Measurements from ENCODE around the gene EVPLL. TPM values are rescaled to one million over a fixed set of nuclear protein-coding genes. Genes with fewer than 3 reads are reported as not detected.

The EVPLL gene
- total RNA-seq, 1 experiment from 2014 or later, result not detected

GRCh38 chr17:18353541-18353940 is 24.0 kb upstream of the EVPLL start:
- H3K4me1 ChIP-seq (ENCODE audit: control insufficient read depth, insufficient read depth, low read length), result no peaks in the 10 kb centered on the region
- DNase-seq (ENCODE audit: low read depth, low spot score), result no peak
- POLR2A ChIA-PET, result no interaction called here
- no peak overlapping the region for H3K27ac ChIP-seq (ENCODE audit: low read length)
- no peak for ATAC-seq
- TF ChIP-seq, protein P1, sequence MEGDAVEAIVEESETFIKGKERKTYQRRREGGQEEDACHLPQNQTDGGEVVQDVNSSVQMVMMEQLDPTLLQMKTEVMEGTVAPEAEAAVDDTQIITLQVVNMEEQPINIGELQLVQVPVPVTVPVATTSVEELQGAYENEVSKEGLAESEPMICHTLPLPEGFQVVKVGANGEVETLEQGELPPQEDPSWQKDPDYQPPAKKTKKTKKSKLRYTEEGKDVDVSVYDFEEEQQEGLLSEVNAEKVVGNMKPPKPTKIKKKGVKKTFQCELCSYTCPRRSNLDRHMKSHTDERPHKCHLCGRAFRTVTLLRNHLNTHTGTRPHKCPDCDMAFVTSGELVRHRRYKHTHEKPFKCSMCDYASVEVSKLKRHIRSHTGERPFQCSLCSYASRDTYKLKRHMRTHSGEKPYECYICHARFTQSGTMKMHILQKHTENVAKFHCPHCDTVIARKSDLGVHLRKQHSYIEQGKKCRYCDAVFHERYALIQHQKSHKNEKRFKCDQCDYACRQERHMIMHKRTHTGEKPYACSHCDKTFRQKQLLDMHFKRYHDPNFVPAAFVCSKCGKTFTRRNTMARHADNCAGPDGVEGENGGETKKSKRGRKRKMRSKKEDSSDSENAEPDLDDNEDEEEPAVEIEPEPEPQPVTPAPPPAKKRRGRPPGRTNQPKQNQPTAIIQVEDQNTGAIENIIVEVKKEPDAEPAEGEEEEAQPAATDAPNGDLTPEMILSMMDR (IDR thresholded peaks at IDR 0.05), result no peak
- TF ChIP-seq TCF7L2 (IDR thresholded peaks at IDR 0.05; ENCODE audit: low read depth, low read length), result no peak
- TF ChIP-seq REST (IDR thresholded peaks at IDR 0.05; ENCODE audit: insufficient read depth in 1 of 2, low read depth in 2 of 2, low read length in 1 of 2), result no peak
- no peak for TF ChIP-seq POLR2AphosphoS5 (IDR thresholded peaks at IDR 0.05; ENCODE audit: low read depth, low read length)
- TF ChIP-seq SIN3A (IDR thresholded peaks at IDR 0.05; ENCODE audit: borderline replicate concordance, insufficient read depth, low read depth, low read length), result no peak
- in situ Hi-C loops (cut with HindIII; ENCODE audit: low pct_unique_long_range_greater_than_20kb, low sequenced_read_pairs), result no loop called here
- H3K36me3 ChIP-seq (ENCODE audit: control insufficient read depth, insufficient read depth, low read length), result no peaks in the 10 kb centered on the region; the same call in 1 of the 2 replicates
- intact Hi-C loops (cut with micrococcal nuclease; ENCODE audit: unreplicated experiment), result no loop called here
- no peaks in the 10 kb centered on the region for H3K27me3 ChIP-seq (ENCODE audit: control insufficient read depth, insufficient read depth, low read length)
- CTCF ChIA-PET, result no interaction called here
- H3K4me3 ChIP-seq (ENCODE audit: low read depth in 2 of 2, low read length in 2 of 2), result no peak overlapping the region
- BruUV-seq (replicated peaks), result no TSS peak
- no peaks in the 10 kb centered on the region for H3K9me3 ChIP-seq (ENCODE audit: control insufficient read depth, insufficient read depth, low read depth, low read length)

- Histone ChIP-seq H3K9me3 (ENCODE audit: control insufficient read depth, insufficient read depth, low read depth, low read length) (no peaks in the 10 kb centered on the region), H3K36me3 (ENCODE audit: control insufficient read depth, insufficient read depth, low read length) (no peaks in the 10 kb centered on the region; the same call in 1 of the 2 replicates), H3K4me3 (ENCODE audit: low read depth in 2 of 2, low read length in 2 of 2) (no peak overlapping the region), H3K27me3 (ENCODE audit: control insufficient read depth, insufficient read depth, low read length) (no peaks in the 10 kb centered on the region), H3K4me1 (ENCODE audit: control insufficient read depth, insufficient read depth, low read length) (no peaks in the 10 kb centered on the region), H3K27ac (ENCODE audit: low read length) (no peak overlapping the region)
- TF ChIP-seq, protein P1 (IDR thresholded peaks at IDR 0.05), result no peak
- TF ChIP-seq SIN3A (IDR thresholded peaks at IDR 0.05; ENCODE audit: borderline replicate concordance, insufficient read depth, low read depth, low read length), result no peak
- no peak for TF ChIP-seq TCF7L2 (IDR thresholded peaks at IDR 0.05; ENCODE audit: low read depth, low read length)
- TF ChIP-seq REST (IDR thresholded peaks at IDR 0.05; ENCODE audit: insufficient read depth in 1 of 2, low read depth in 2 of 2, low read length in 1 of 2), result no peak
- TF ChIP-seq POLR2AphosphoS5 (IDR thresholded peaks at IDR 0.05; ENCODE audit: low read depth, low read length), result no peak
- ChIA-PET CTCF (no interaction called here), POLR2A (interaction anchor here (0.7 kb wide), 1 partner anchor 55 kb away, joined by 3 read pairs; no protein-coding TSS in a partner anchor)
- no peak for ATAC-seq
- DNase-seq (ENCODE audit: low read depth, low spot score), result no peak
- BruUV-seq (replicated peaks), result no TSS peak
- intact Hi-C loops (cut with micrococcal nuclease; ENCODE audit: unreplicated experiment), result no loop called here
- in situ Hi-C loops (cut with HindIII; ENCODE audit: low pct_unique_long_range_greater_than_20kb, low sequenced_read_pairs), result no loop called here
These were observed 21.0 kb upstream of the EVPLL start for GRCh38 chr17:18356624-18357023.

Measured in Panc1 (cell line).